Vagina (tissue), 2 donors: ENCODE results near the gene PMM1.

Experiments
- CTCF ChIP-seq, 3 experiments: fragments of 450-650 bp in 2 of 3; fragments of 200-600 bp in 1 of 3; sonication (generic) in 1 of 3; IDR thresholded peaks; one replicate each; pipeline ENCODE4 v1.5.1; 2017 to 2019; ENCODE audit warnings: antibody characterized with exemption in 3 of 3, mild to moderate bottlenecking in 2 of 3, moderate library complexity in 2 of 3
- POLR2A ChIP-seq, 2 donors: fragments of 450-650 bp; IDR thresholded peaks; one replicate each; pipeline ENCODE4 v1.6.1; 2017; ENCODE audit warnings: antibody characterized with exemption in 2 of 2, mild to moderate bottlenecking in 2 of 2, moderate library complexity in 2 of 2
- POLR2AphosphoS5 ChIP-seq, 2 donors: sonication (generic); formaldehyde crosslinking; IDR thresholded peaks; one replicate each; pipeline ENCODE4 v1.9.0; 2017; ENCODE audit warnings: antibody characterized with exemption in 2 of 2, mild to moderate bottlenecking in 2 of 2, low read depth in 1 of 2; ENCODE audit not compliant: insufficient read depth in 1 of 2

DNA sequence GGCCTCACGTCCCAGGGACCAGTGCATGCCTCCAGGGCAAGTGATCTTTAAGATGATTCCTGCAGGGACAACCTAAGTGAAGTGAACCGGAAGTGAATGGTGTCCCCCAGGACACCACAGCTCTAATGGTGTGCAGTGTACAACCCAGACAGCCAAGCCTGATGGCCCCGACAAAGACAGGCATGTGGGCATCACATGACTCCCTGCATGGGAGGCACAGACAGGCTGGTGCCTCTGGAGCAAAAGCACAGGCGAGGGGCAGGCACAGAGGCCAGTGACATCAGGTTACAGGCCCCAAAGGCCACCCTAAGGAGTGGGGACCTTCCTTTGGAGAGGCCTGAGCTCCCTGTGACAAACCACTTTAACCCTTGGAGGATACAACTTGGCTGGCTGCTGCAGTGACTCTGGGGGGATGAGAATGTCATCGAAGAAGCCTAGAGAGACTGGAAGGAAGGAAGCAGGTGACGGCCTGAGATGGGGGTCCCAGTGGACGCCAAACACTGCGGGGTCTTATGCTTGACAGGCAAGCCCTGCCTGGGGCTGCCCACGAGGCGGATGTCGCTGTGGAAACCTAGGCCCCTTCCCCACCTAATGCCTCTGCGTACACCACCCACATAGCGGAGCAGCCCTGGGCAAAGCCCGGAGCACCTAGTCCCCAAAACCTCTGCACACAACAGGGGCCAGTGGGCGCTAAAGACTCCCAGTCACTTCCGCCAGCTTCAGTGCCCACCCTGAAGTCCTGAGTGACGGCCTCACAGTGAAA is 57.7 kb downstream of the PMM1 start:
- no peak for TF ChIP-seq CTCF (IDR thresholded peaks at IDR 0.05)
- no peak for TF ChIP-seq POLR2A (IDR thresholded peaks at IDR 0.05)
- no peak for TF ChIP-seq POLR2AphosphoS5 (IDR thresholded peaks at IDR 0.05; ENCODE audit: insufficient read depth in 1 of 2, low read depth in 1 of 2)
